Urothelium cell line (cell line): ENCODE measurements around the gene ATP1A2.

Experiments used
- DNase-seq: peaks from one replicate; pipeline ENCODE4 v3.0.0; 2011; ENCODE audit warnings: low spot score, mixed read lengths
- FAIRE-seq: peaks from 2 replicates; lab custom pipeline; 2011; peaks lifted over from hg19 to GRCh38; lab: Jason Lieb, UNC

The ATP1A2 gene

GRCh38 chr1:160139840-160140239 lies 24.3 kb downstream of the ATP1A2 start:
- no peak for DNase-seq
- no peak for FAIRE-seq

GRCh38 chr1:160143695-160144094 lies 28.1 kb downstream of the ATP1A2 start:
- FAIRE-seq (no peak), DNase-seq (no peak)

- no peak for FAIRE-seq
Measured at GRCh38 chr1:160144921-160145320, 29.4 kb downstream of the ATP1A2 start.

GRCh38 chr1:160146107-160146506 lies 30.5 kb downstream of the ATP1A2 start:
- DNase-seq, result no peak
- FAIRE-seq, result no peak

More at GRCh38 chr1:160144921-160145320, 29.4 kb downstream of the ATP1A2 start:
- no peak for DNase-seq

- no peak for DNase-seq
- no peak for FAIRE-seq
Measured at GRCh38 chr1:160148121-160148520, 32.6 kb downstream of the ATP1A2 start.

- DNase-seq (no peak), FAIRE-seq (no peak)
Measured at GRCh38 chr1:160149233-160149632, 33.7 kb downstream of the ATP1A2 start.

GRCh38 chr1:160149716-160150115 lies 34.2 kb downstream of the ATP1A2 start:
- no peak for FAIRE-seq

GRCh38 chr1:160151303-160151702 lies 35.7 kb downstream of the ATP1A2 start, which contains the start of gene ATP1A4:
TSS of gene ATP1A4 (plus strand) at chr1:160151603. CDS start at chr1:160152041, 438 bp downstream.
- no peak for DNase-seq
- FAIRE-seq, result no peak

More at GRCh38 chr1:160149716-160150115, 34.2 kb downstream of the ATP1A2 start:
- DNase-seq, result no peak

GRCh38 chr1:160154790-160155189 lies 39.2 kb downstream of the ATP1A2 start:
- DNase-seq (no peak), FAIRE-seq (no peak)

GRCh38 chr1:160156361-160156760 lies 40.8 kb downstream of the ATP1A2 start:
- FAIRE-seq, result no peak
- DNase-seq, result no peak

GRCh38 chr1:160157174-160157573 lies 41.6 kb downstream of the ATP1A2 start:
- DNase-seq (no peak), FAIRE-seq (no peak)

- FAIRE-seq (no peak), DNase-seq (no peak)
Measured at GRCh38 chr1:160158031-160158430, 42.5 kb downstream of the ATP1A2 start.

- FAIRE-seq, result no peak
- DNase-seq, result no peak
Measured at GRCh38 chr1:160158534-160158933, 43.0 kb downstream of the ATP1A2 start.

- no peak for DNase-seq
- no peak for FAIRE-seq
Measured at GRCh38 chr1:160159846-160160245, 44.3 kb downstream of the ATP1A2 start.

GRCh38 chr1:160161965-160162705 lies 46.6 kb downstream of the ATP1A2 start:
- DNase-seq (no peak), FAIRE-seq (no peak)

- DNase-seq (no peak), FAIRE-seq (no peak)
Measured at GRCh38 chr1:160162931-160163330, 47.4 kb downstream of the ATP1A2 start.

GRCh38 chr1:160163615-160164014 lies 48.1 kb downstream of the ATP1A2 start:
- FAIRE-seq (no peak), DNase-seq (no peak)

- FAIRE-seq (no peak), DNase-seq (no peak)
Measured at GRCh38 chr1:160164121-160164520, 48.6 kb downstream of the ATP1A2 start.

- DNase-seq (no peak), FAIRE-seq (no peak)
Measured at GRCh38 chr1:160166166-160166868, 50.8 kb downstream of the ATP1A2 start.

GRCh38 chr1:160167056-160167455 lies 51.5 kb downstream of the ATP1A2 start:
- no peak for DNase-seq
- FAIRE-seq, result no peak

GRCh38 chr1:160167580-160167979 lies 52.0 kb downstream of the ATP1A2 start:
- no peak for DNase-seq
- no peak for FAIRE-seq

- no peak for DNase-seq
- no peak for FAIRE-seq
Measured at GRCh38 chr1:160168016-160168415, 52.5 kb downstream of the ATP1A2 start.
